GM18951 (cell line): ENCODE measurements around the gene MTMR11.
"Not testable (repeated sequence)": the region's sequence is repeated elsewhere in the genome, so short reads cannot be mapped to it uniquely, and the experiment has no call there.

Experiments used
- POLR2A ChIP-seq: IDR thresholded peaks from 4 replicates; pipeline ENCODE4 v1.6.1; 2011; ENCODE audit warnings: mild to moderate bottlenecking; ENCODE audit not compliant: insufficient read length, insufficient read depth; ENCODE audit errors: extremely low read depth
- in situ Hi-C: fragments of 300-500 bp; cut with MboI; formaldehyde crosslinking; loops from one replicate; pipeline ENCODE4 v1.12.0; 2022; ENCODE audit warnings: low sequenced_read_pairs, mixed read lengths, inconsistent platforms; ENCODE audit not compliant: unreplicated experiment

The MTMR11 gene

DNA sequence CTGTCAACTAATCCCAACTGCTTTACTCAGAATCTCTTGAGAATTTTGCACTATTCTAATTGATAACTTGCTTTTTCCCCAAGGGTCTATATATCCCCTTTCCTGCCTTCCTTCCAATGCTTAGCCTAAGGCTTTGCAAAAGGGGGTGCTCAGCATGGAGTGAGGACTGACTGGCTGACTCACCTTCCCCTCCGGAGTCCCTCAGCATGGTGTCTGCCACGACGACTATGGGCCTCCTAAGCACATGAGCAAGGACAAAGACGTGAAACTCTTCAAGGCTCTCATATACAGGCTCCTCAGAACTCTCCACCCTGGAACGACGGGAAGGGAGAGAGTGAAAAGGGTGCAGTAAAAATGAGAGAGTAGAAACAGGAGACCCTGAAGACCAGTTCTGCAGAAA is 13.2 kb upstream of the MTMR11 start:
- no peak for TF ChIP-seq POLR2A
- in situ Hi-C loops: no loop called here

DNA sequence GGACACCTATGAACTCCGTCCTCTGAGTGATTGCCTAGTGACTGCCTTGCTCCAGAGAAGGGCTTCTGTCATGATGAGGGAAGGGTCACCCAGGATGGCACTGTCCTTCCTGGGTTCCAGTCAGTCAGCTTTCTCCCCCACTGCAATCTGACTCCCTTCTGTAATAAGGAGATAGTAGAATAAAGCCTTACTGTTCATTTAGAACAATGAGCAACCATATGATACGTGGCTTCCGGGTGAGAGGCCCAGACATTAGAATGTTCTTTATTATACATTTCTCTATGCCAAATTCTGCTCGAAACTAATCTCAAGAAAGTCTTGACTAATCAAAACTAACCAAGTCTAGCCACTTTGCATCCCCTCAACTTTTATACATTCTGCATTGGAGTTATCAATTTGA is 8.5 kb upstream of the MTMR11 start:
- TF ChIP-seq POLR2A: no peak
- in situ Hi-C loops: no loop called here

DNA sequence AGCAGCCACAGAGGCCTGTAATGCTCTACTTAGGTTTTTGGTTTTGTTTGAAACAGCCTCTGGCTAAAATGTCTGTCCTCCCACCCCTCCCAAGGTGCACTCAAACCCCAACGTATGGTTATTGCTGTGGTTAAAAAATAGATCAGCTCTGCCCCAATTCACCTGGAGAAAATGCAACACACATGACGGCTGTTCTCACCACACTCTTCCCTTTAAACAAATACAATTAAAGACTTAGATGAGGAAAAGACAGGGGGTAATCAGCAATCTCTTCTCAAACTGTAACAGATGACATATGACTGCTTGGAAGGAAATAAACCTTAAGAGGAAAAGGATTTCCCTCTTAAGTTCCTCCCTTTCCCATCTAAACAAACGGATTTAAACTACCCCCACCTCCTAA is 6.2 kb upstream of the MTMR11 start:
- TF ChIP-seq POLR2A: no peak
- in situ Hi-C loops: no loop called here

DNA sequence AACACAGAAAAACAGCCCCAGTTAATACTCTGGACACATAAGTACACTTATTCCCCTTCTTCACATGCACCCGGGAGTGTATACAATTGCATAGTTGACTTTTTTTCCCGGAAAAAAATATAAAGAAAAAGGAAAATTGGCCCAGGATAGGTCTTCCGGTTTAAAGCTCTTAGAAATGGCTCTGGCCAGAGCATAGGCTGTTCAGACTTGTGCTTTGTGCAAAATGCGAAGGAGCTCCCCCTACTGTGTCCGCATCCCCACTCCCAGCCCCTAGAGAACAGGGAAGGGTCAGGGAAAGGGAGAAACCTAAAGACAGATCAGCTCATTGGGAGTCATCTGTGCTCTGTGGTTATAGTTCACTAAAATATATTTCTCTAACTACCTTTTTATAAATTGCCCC is 5.5 kb upstream of the MTMR11 start:
- no peak for TF ChIP-seq POLR2A
- in situ Hi-C loops: no loop called here

DNA sequence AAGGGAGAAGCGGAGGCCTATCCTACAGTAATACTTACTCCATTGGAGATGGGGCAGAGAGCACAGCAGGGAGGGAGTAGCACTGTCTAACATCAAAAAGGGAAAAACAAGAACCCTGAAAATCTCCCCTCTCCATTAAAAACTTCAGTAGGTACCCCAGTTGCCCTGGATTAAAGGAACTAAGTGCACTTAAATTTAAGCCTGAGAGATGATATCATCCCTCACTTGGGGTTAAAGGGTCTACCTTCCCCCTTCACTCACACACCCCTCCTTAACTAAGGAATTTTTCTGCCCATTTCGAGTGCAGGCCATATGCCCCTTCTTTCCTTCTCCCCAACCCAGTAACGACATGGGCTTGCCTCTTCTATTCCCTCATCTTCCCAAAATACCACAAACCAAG is 3.7 kb upstream of the MTMR11 start:
- no peak for TF ChIP-seq POLR2A
- in situ Hi-C loops: no loop called here

DNA sequence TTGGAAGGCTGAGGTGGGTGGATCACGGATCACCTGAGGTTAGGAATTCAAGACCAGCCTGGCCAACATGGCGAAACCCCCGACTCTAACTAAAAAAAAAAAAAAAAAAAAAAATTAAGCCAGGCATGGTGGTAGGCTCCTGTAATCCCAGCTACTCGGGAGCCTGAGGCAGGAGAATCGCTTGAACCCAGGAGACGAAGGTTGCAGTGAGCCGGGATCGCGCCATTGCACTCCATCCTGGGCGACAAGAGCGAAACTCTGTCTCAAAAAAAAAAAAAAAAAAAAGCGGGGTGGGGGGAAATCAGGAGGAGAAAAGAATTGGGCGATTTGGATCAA is 2.0 kb upstream of the MTMR11 start:
- in situ Hi-C loops: not testable (repeated sequence)

DNA sequence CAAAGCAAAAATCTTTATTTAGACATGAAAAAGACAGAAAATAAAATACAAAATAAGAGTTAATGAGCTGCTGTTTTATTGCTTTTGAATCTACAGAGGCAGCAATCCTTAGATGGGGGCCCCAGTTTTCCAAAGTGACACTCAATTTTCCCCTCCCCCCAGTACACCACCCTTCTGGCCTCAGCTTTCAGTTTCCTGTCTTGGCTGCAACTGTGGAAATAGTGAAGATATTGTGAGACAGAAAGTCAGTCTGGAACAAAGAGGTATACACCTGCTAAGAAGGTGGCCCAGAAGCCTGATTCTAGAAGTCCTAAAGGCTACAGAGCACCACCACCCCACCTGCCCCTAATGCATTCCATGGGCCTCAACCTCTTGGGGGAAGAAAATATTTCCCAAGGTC is 1.1 kb upstream of the MTMR11 start:
- no peak for TF ChIP-seq POLR2A
- in situ Hi-C loops: no loop called here

DNA sequence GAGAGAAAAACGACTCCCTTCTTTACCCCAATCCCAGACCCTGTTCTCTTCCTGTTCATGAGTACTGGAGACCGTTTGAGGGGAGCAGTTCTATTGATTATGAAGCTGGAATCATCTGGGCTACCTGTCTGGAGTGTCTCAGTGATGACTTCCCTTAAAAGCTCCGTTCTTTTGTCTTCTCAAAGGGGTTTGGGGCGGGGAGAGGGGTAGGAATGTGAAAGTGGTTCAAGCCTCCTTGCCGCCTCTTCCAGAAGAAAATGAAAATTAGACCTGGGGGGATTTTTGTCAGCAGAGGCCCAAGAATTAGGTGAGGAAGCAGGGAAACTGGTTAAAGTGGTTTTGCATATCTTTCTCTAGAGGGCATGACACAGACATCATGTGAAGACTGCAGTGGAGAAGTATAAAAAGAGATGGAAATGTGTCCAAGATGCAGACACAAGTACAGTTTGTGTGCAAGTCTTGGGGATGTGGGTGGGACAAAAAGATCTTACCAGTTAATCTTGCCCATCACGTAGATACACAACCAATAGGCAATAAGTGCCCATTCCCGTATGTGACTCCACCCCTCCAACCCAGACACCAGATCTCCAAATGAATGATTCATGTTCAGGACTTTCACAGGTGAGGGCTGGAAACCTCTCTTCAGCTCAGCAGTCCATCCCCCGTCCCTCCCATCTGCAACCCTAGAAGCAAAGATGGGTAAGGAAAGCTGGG is 470 bp upstream of the MTMR11 start:
- TF ChIP-seq POLR2A: no peak

DNA sequence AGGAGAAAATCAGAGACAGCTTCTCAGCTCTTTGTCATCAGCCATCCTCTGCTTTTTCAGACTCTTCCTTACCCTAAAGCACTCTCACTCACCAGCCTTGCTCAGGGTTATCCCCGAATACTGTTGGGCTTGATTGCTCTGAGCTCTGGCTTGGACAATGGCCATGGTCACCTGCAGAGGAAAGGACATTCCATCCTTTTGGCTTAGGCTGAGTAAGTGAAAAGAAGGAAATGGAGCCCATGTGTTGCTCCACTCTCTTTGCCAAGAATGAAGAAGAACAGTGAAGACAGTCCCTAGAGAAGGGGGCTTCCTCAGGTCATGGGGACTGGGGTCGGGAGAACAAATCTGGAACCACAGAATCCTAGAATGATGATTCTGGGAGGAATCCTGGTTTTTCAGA is 2.3 kb downstream of the MTMR11 start:
- in situ Hi-C loops: no loop called here
- no peak for TF ChIP-seq POLR2A

More for the DNA sequence above, 470 bp upstream of the MTMR11 start:
- in situ Hi-C loops: no loop called here

DNA sequence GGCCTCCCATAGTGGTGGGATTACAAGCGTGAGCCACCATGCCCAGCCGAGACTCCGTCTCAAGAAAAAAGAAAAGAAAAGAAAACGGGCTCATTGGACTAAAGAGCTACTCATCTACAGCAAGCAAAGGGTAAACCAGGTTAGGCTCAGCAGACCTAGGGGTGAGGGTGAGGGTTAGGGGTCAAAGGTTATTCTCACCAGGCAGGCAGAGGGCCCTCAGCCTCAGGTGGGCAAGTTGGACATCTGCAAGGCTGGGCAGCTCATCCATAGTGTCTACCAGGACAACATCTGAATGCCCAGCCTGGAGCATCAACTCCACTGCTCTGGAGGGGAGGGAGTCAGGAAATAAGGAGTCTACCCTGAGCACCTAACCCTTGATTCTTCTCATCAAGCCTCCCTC is 3.5 kb downstream of the MTMR11 start:
- in situ Hi-C loops: no loop called here

DNA sequence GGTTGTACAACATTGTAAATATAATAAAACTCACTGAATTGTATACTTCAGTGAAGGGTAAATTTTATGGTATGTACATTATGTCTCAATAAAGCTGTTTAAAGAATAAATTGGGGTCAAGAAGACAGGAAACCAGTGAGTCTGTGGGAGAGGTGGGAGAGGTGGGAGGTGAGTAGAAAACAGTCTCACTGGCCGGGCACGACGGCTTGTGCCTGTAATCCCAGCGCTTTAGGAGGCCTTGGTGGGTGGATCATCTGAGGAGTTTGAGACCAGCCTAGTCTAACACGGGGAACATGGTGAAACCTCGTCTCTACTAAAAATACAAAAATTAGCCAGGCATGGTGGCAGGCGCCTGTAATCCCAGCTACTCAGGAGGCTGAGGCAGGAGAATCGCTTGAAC is 4.2 kb downstream of the MTMR11 start:
- TF ChIP-seq POLR2A: no peak
- in situ Hi-C loops: no loop called here

More for the DNA sequence above, 3.5 kb downstream of the MTMR11 start:
- no peak for TF ChIP-seq POLR2A

DNA sequence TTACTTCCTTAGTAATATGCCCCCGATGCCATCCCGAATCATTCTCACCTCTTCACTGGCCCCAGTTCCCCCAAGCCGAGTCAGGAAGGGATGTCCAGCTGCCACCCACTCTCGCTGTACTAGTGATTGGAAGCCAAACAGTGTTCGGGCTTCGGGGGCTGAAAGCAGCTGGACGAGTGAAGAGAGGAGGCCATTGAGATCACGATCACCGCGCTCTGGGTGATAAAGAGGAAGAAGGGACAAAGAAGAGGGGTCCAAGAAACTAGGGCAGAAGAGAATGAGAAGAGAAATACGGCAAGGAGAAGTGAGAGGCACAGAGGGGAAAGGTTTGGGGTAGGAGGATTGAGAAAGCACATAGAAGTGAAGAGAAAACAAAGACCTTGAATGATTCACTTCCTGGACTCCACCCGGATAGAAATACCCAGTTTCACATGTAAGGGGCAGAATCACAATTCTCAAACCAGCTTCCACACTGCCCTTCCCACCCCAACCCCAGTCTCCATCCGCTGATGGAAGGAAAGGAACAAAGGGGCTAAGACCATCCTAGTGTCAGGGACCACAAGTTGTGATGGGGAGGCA is 5.4 kb downstream of the MTMR11 start:
- TF ChIP-seq POLR2A: no peak
- in situ Hi-C loops: no loop called here

DNA sequence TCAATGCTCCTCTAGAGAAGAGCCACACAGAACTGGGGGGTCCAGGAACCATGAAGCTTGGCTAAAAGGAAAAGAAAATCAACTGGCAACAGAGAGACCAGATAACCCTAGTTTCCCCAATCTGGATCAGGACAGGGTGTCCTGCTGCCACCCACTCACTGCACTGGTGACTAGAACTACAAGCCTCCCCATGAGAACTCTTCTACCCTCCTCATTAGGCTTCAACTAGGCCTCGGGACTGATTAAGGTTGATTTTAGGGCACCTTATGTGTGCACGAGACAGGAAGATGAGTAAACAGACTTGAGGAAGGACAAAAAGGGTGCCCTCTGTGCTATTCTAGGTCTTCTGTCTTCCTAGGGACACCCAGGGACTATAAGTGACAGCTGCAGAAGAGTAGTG is 6.8 kb downstream of the MTMR11 start:
- in situ Hi-C loops: no loop called here
- TF ChIP-seq POLR2A: no peak

DNA sequence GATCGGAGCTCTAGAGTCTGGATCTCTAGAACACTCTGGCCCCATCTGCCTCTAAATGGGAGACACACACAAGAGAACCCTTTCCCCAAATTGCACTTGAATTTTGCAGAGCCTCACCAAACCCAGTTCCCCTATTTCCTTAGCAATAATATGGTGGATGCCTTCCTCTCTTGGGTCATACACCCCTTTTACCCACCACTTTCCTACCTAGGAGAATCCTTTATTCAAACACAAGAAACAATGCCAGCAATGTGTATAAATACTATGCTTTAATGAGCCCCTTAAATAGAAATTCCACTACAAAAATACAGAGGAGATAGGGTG is 8.3 kb downstream of the MTMR11 start:
- in situ Hi-C loops: no loop called here
- TF ChIP-seq POLR2A: no peak
